Heart left ventricle (tissue), 11 donors: Measurements from ENCODE around the gene TNNC2. TPM values are rescaled to one million over a fixed set of nuclear protein-coding genes. Genes with fewer than 3 reads are reported as not detected.

Source experiments
- polyA plus RNA-seq, 2 donors: library from polyadenylated mRNA; stranded (reverse); fragments of 200-250 nt; gene quantifications; one replicate each; pipeline ENCODE4 v1.2.3, GENCODE V29; 2013
- total RNA-seq, 9 donors: library from RNA; depleted of rRNA in 2 of 9; stranded (reverse); fragments of >200 nt in 2 of 9; fragmentation: NEBNext Ultra II Directional in 3 of 9; extraction: Animal tissue kit (Norgen Biotek cat#: 25700) in 3 of 9; gene quantifications; one replicate each; pipeline versions ENCODE4 v1.1.0 to v1.2.4, GENCODE V29; 2016 to 2023
- donor health status: ischemic (EF 13 %, LVEDD 7.1; RV severe dilation, severe dysfunction).
- donor health status: healthy with polysubstance abuse.
- donor health status: DM: no; HTN: yes; CAD: no.
- donor health status: DM: no; HTN: no; CAD: no.
- donor health status: ischemic (EF 25% LVEDD 5.7; RV mildly dilated, moderate dysfunction).
- donor health status: healthy.
- donor health status: DM: yes; HTN: yes; CAD: no.
- donor health status: PGD.
- donor health status: nonischemic (EF 23%, LVEDD 6.1; RV moderate dilation, normal function).

The TNNC2 gene
- total and polyA plus RNA-seq, 11 donors: 0.14 to 0.30 TPM; not detected in 9

Other genes starting within 250 kb of the TNNC2 start
- gene WFDC8, start 248.0 kb downstream of the TNNC2 start, total RNA-seq: not detected
- gene WFDC8, start 248.0 kb downstream of the TNNC2 start, polyA plus RNA-seq: not detected
- not detected for gene WFDC10A, start 197.6 kb downstream of the TNNC2 start, total RNA-seq
- gene WFDC10A, start 197.6 kb downstream of the TNNC2 start, polyA plus RNA-seq: not detected
- gene WFDC9, start 196.0 kb downstream of the TNNC2 start, total RNA-seq: not detected
- gene WFDC9, start 196.0 kb downstream of the TNNC2 start, polyA plus RNA-seq: not detected
- not detected for gene WFDC11, start 157.1 kb downstream of the TNNC2 start, total RNA-seq
- gene WFDC11, start 157.1 kb downstream of the TNNC2 start, polyA plus RNA-seq: not detected
- not detected for gene WFDC13, start 125.3 kb downstream of the TNNC2 start, total RNA-seq
- gene WFDC13, start 125.3 kb downstream of the TNNC2 start, polyA plus RNA-seq: not detected
- gene WFDC10B, start 122.3 kb downstream of the TNNC2 start, total RNA-seq: not detected
- gene WFDC10B, start 122.3 kb downstream of the TNNC2 start, polyA plus RNA-seq: not detected
- gene SPINT4, start 105.0 kb downstream of the TNNC2 start, total RNA-seq: not detected
- gene SPINT4, start 105.0 kb downstream of the TNNC2 start, polyA plus RNA-seq: not detected
- 1 to 10 TPM in 4 of 9 donors, under 1 TPM in 1, not detected in 4; 0.86 to 2.4 (median 1.4) TPM for gene WFDC3, start 35.4 kb downstream of the TNNC2 start, total RNA-seq
- gene WFDC3, start 35.4 kb downstream of the TNNC2 start, polyA plus RNA-seq: under 1 TPM in 1 of 2 donors, not detected in 1; 0.72 TPM
- gene DNTTIP1, start 35.4 kb downstream of the TNNC2 start, total RNA-seq: 10 to 100 TPM; 10.1 to 24.9 (median 21.3) TPM
- 10 to 100 TPM; 25.0 to 31.5 TPM for gene DNTTIP1, start 35.4 kb downstream of the TNNC2 start, polyA plus RNA-seq
- gene UBE2C, start 14.7 kb downstream of the TNNC2 start, total RNA-seq: 10 to 100 TPM in 1 of 9 donors, 1 to 10 TPM in 3, under 1 TPM in 1, not detected in 4; 0.32 to 16.9 (median 1.7) TPM
- under 1 TPM in 1 of 2 donors, not detected in 1; 0.79 TPM for gene UBE2C, start 14.7 kb downstream of the TNNC2 start, polyA plus RNA-seq
- gene SNX21, start 6.5 kb upstream of the TNNC2 start, total RNA-seq: 10 to 100 TPM; 14.1 to 45.6 (median 21.4) TPM
- 10 to 100 TPM; 13.7 to 18.6 TPM for gene SNX21, start 6.5 kb upstream of the TNNC2 start, polyA plus RNA-seq
- gene ACOT8, start 30.1 kb upstream of the TNNC2 start, total RNA-seq: 10 to 100 TPM; 22.5 to 57.8 (median 31.4) TPM
- 10 to 100 TPM; 34.2 to 44.6 TPM for gene ACOT8, start 30.1 kb upstream of the TNNC2 start, polyA plus RNA-seq
- 1 to 10 TPM; 1.9 to 3.1 (median 2.4) TPM for gene ZSWIM3, start 30.3 kb upstream of the TNNC2 start, total RNA-seq
- 1 to 10 TPM; 1.3 to 1.6 TPM for gene ZSWIM3, start 30.3 kb upstream of the TNNC2 start, polyA plus RNA-seq
- gene ZSWIM1, start 53.9 kb upstream of the TNNC2 start, total RNA-seq: 10 to 100 TPM in 6 of 9 donors, 1 to 10 TPM in 3; 8.2 to 16.3 (median 10.6) TPM
- gene ZSWIM1, start 53.9 kb upstream of the TNNC2 start, polyA plus RNA-seq: 1 to 10 TPM; 3.9 to 7.2 TPM
- 1 to 10 TPM in 7 of 9 donors, not detected in 2; 1.1 to 4.0 (median 1.8) TPM for gene SPATA25, start 60.3 kb upstream of the TNNC2 start, total RNA-seq
- gene SPATA25, start 60.3 kb upstream of the TNNC2 start, polyA plus RNA-seq: 1 to 10 TPM in 1 of 2 donors, under 1 TPM in 1; 0.58 to 2.7 TPM
- gene NEURL2, start 63.9 kb upstream of the TNNC2 start, total RNA-seq: 10 to 100 TPM in 5 of 9 donors, 1 to 10 TPM in 4; 3.5 to 14.8 (median 10.8) TPM
- 1 to 10 TPM; 3.0 to 8.4 TPM for gene NEURL2, start 63.9 kb upstream of the TNNC2 start, polyA plus RNA-seq
- gene CTSA, start 64.0 kb upstream of the TNNC2 start, total RNA-seq: 100 to 1,000 TPM in 7 of 9 donors, 10 to 100 TPM in 2; 62.5 to 214 (median 129) TPM
- 10 to 100 TPM; 77.7 to 92.5 TPM for gene CTSA, start 64.0 kb upstream of the TNNC2 start, polyA plus RNA-seq
- 100 to 1,000 TPM in 3 of 9 donors, 10 to 100 TPM in 6; 19.8 to 367 (median 81.1) TPM for gene PLTP, start 84.8 kb upstream of the TNNC2 start, total RNA-seq
- 10 to 100 TPM; 21.5 to 33.2 TPM for gene PLTP, start 84.8 kb upstream of the TNNC2 start, polyA plus RNA-seq
- 10 to 100 TPM; 22.2 to 40.2 (median 28.2) TPM for gene PCIF1, start 107.4 kb upstream of the TNNC2 start, total RNA-seq
- 10 to 100 TPM; 17.5 to 31.1 TPM for gene PCIF1, start 107.4 kb upstream of the TNNC2 start, polyA plus RNA-seq
- 10 to 100 TPM in 3 of 9 donors, 1 to 10 TPM in 6; 5.6 to 14.9 (median 8.5) TPM for gene ZNF335, start 144.9 kb upstream of the TNNC2 start, total RNA-seq
- gene ZNF335, start 144.9 kb upstream of the TNNC2 start, polyA plus RNA-seq: 1 to 10 TPM; 7.0 TPM
- gene MMP9, start 181.6 kb upstream of the TNNC2 start, total RNA-seq: 10 to 100 TPM in 1 of 9 donors, 1 to 10 TPM in 5, under 1 TPM in 3; 0.35 to 15.8 (median 1.1) TPM
- gene MMP9, start 181.6 kb upstream of the TNNC2 start, polyA plus RNA-seq: under 1 TPM; 0.19 to 0.49 TPM
- gene SLC12A5, start 201.9 kb upstream of the TNNC2 start, total RNA-seq: 1 to 10 TPM in 2 of 9 donors, under 1 TPM in 1, not detected in 6; 0.73 to 1.7 (median 1.2) TPM
- gene SLC12A5, start 201.9 kb upstream of the TNNC2 start, polyA plus RNA-seq: not detected